ENCODE results near the gene CXCR5. TPM values are rescaled to one million over a fixed set of nuclear protein-coding genes. Genes with fewer than 3 reads are reported as not detected.

Gene CXCR5
- total and polyA plus RNA-seq, 2 donors (not counting 1 experiment from before 2014, with no cell fraction given), result 111 to 163 TPM

- peaks cover 0 to 7% (median 0%) of the 10 kb centered on the region in 3 donors for H3K9me3 ChIP-seq (ENCODE audit: control extremely low read depth in 1 of 3, control insufficient read depth in 2 of 3, insufficient read depth in 1 of 3, low read length in 2 of 3)
- ChIA-PET POLR2A (no interaction called here), CTCF (interaction anchor here (0.6 to 1.9 kb wide), 5 partner anchors 8 to 241 kb away, joined by 3 to 7 read pairs (median 3); no protein-coding TSS in a partner anchor)
- Mint-ChIP-seq H3K4me3 (no peak overlapping the region), H3K27ac (no peak overlapping the region), H3K9me3 (ENCODE audit: insufficient read depth) (no peaks in the 10 kb centered on the region), H3K27me3 (no peaks in the 10 kb centered on the region), H3K4me1 (peaks cover 35% of the 10 kb centered on the region)
- TF ChIP-seq CTCF (IDR thresholded peaks at IDR 0.05) (no peak), EZH2 (IDR thresholded peaks at IDR 0.05; ENCODE audit: borderline replicate concordance, insufficient read depth, low read depth, low read length, poor library complexity, severe bottlenecking) (no peak)
- no peaks in the 10 kb centered on the region for H3K36me3 ChIP-seq (replicated peaks in 1 of 2; ENCODE audit: control extremely low read depth in 1 of 2, control insufficient read depth in 1 of 2, extremely low read depth in 1 of 2, insufficient read depth in 2 of 2, low read length in 1 of 2)
- H3K4me2 ChIP-seq (replicated peaks; ENCODE audit: low read depth, low read length, poor library complexity, severe bottlenecking), result no peak overlapping the region
- no peaks in the 10 kb centered on the region for H4K20me1 ChIP-seq (ENCODE audit: control insufficient read depth, insufficient read depth, low read length, poor library complexity, severe bottlenecking)
- peaks cover 6% of the 10 kb centered on the region for H3K79me2 ChIP-seq (ENCODE audit: control insufficient read depth, insufficient read depth, low read length)
- WGBS (ENCODE audit: insufficient coverage), result 88% methylated on average over 8 of the region's 11 CpGs
- H3K4me1 ChIP-seq (ENCODE audit: control insufficient read depth in 2 of 2, insufficient read depth in 2 of 2, low read length in 2 of 2), result peaks cover 25 to 34% of the 10 kb centered on the region in 2 donors
- H3K27me3 ChIP-seq (replicated peaks in 1 of 4; ENCODE audit: control extremely low read depth in 1 of 4, control insufficient read depth in 3 of 4, insufficient read depth in 4 of 4, low read length in 3 of 4), result peaks cover 0 to 3% (median 0%) of the 10 kb centered on the region in 4 experiments
- H3K27ac ChIP-seq (ENCODE audit: low read length in 2 of 2), result no peak overlapping the region
- H3K4me3 ChIP-seq (ENCODE audit: control extremely low read depth in 1 of 5, extremely low read depth in 1 of 5, insufficient read depth in 1 of 5, low read depth in 2 of 5, low read length in 4 of 5), result no peak overlapping the region
- intact Hi-C loops (cut with micrococcal nuclease), result no loop called here
- H3K9ac ChIP-seq (ENCODE audit: low read length), result no peak overlapping the region
- ATAC-seq (ENCODE audit: low read depth) (no peak), DNase-seq (no peak)
- H2AFZ ChIP-seq (ENCODE audit: insufficient read depth, low read depth, low read length, poor library complexity, severe bottlenecking), result no peak overlapping the region
Observed at GRCh38 chr11:118938491-118939403, 55.1 kb downstream of the CXCR5 start.
